DOHH2 (cell line): ENCODE measurements around the gene GATM.
"Not testable (repeated sequence)": the region's sequence is repeated elsewhere in the genome, so short reads cannot be mapped to it uniquely, and the experiment has no call there.

Source experiments
- H3F3A ChIP-seq: fragments of 200-600 bp; sonication (generic), shearing (Covaris generic); 2 replicates; pipeline ENCODE4 v1.6.0; 2016; ENCODE audit warnings: antibody characterized with exemption, mild to moderate bottlenecking; ENCODE audit not compliant: control insufficient read depth, insufficient read depth
- H3K27ac ChIP-seq: fragments of 200-600 bp; sonication (generic); 2 replicates; pipeline ENCODE4 v1.5.1; 2014; ENCODE audit warnings: low read depth, mild to moderate bottlenecking, low read length, moderate library complexity
- H3K27me3 ChIP-seq: fragments of 200-600 bp; sonication (generic); 2 replicates; pipeline ENCODE4 v1.6.1; 2014; ENCODE audit warnings: mild to moderate bottlenecking, low read length, mixed read lengths; ENCODE audit not compliant: control insufficient read depth
- H3K36me3 ChIP-seq: fragments of 200-600 bp; sonication (generic); 2 replicates; pipeline ENCODE4 v1.6.1; 2014; ENCODE audit warnings: mild to moderate bottlenecking, low read length, moderate library complexity, mixed read lengths; ENCODE audit not compliant: control insufficient read depth
- H3K4me1 ChIP-seq: fragments of 200-600 bp; sonication (generic); 2 replicates; pipeline ENCODE4 v1.6.1; 2014; ENCODE audit warnings: mild to moderate bottlenecking, low read length, mixed read lengths; ENCODE audit not compliant: control insufficient read depth
- H3K4me2 ChIP-seq: fragments of 200-600 bp; sonication (generic); 2 replicates; pipeline ENCODE4 v1.6.0; 2014; ENCODE audit warnings: mild to moderate bottlenecking, low read length, moderate library complexity
- H3K4me3 ChIP-seq: fragments of 200-600 bp; sonication (generic); 2 replicates; pipeline ENCODE4 v1.5.1; 2014; ENCODE audit warnings: mild to moderate bottlenecking, low read length, mixed read lengths
- H3K79me2 ChIP-seq: fragments of 200-600 bp; sonication (generic); 2 replicates; pipeline ENCODE4 v1.6.1; 2014; ENCODE audit warnings: mild to moderate bottlenecking, low read length, mixed read lengths; ENCODE audit not compliant: control insufficient read depth
- H3K9me2 ChIP-seq: fragments of 200-600 bp; sonication (generic); replicated peaks from 2 replicates; pipeline ENCODE4 v1.6.1; 2014; ENCODE audit warnings: mild to moderate bottlenecking, low read length, mixed read lengths; ENCODE audit not compliant: control insufficient read depth
- H3K9me3 ChIP-seq: fragments of 200-600 bp; sonication (generic); 2 replicates; pipeline ENCODE4 v1.6.1; 2014; ENCODE audit warnings: antibody characterized with exemption, low read length, mixed read lengths; ENCODE audit not compliant: control insufficient read depth, insufficient read depth
- H4K20me1 ChIP-seq: fragments of 200-600 bp; sonication (generic); 2 replicates; pipeline ENCODE4 v1.6.0; 2014; ENCODE audit warnings: low read depth, mild to moderate bottlenecking, antibody characterized with exemption, low read length, moderate library complexity; ENCODE audit not compliant: control insufficient read depth, insufficient read depth
- CTCF ChIP-seq: fragments of 200-600 bp; sonication (generic); IDR thresholded peaks from one replicate; pipeline ENCODE4 v1.5.1; 2014; ENCODE audit warnings: antibody characterized with exemption, mild to moderate bottlenecking, low read depth, low read length; ENCODE audit not compliant: poor library complexity, severe bottlenecking
- EZH2phosphoT487 ChIP-seq: fragments of 200-600 bp; sonication (generic); IDR thresholded peaks from 2 replicates; pipeline ENCODE4 v1.6.1; 2017; ENCODE audit warnings: borderline replicate concordance, mild to moderate bottlenecking, antibody characterized with exemption, low read length, moderate library complexity, mixed read lengths

GATM gene

GRCh38 chr15:45371546-45371945 lies 6.8 kb downstream of the GATM start:
- Histone ChIP-seq H3K4me3 (no peak overlapping the region), H3K36me3 (peaks cover 5% of the 10 kb centered on the region; the same call in 1 of the 2 replicates), H3K27ac (no peak overlapping the region), H3K79me2 (no peaks in the 10 kb centered on the region), H3F3A (no peaks in the 10 kb centered on the region), H3K4me1 (no peaks in the 10 kb centered on the region), H3K9me2 (no peaks in the 10 kb centered on the region), H4K20me1 (no peaks in the 10 kb centered on the region), H3K27me3 (peaks cover 4% of the 10 kb centered on the region; the same call in 1 of the 2 replicates), H3K9me3 (no peaks in the 10 kb centered on the region), H3K4me2 (no peak overlapping the region)
- TF ChIP-seq EZH2phosphoT487 (no peak), CTCF (no peak)

DNA sequence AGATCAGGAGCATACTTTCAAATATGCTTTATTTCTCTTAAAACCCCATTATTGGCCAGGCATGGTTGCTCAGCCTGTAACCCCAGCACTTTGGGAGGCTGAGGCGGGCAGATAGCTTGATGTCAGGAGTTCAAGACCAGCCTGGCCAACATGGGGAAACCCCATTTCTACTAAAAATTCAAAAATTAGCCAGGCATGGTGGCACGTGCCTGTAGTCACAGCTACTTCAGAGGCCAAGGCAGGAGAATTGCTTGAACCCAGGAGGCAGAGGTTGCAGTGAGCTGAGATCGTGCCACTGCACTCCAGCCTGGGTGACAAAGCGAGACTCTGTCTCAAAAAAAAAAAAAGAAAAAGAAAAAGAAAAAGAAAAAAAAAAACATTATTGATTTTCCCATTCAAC lies 8.3 kb downstream of the GATM start:
- H3K79me2 ChIP-seq, H3K27me3 ChIP-seq, H3K9me2 ChIP-seq, H4K20me1 ChIP-seq, H3K4me2 ChIP-seq, H3F3A ChIP-seq, H3K27ac ChIP-seq, H3K9me3 ChIP-seq, H3K4me1 ChIP-seq, H3K36me3 ChIP-seq, H3K4me3 ChIP-seq: not testable (repeated sequence)

- H3K9me3 ChIP-seq, H3K9me2 ChIP-seq, H3F3A ChIP-seq: not testable (repeated sequence)
These were observed 11.1 kb downstream of the GATM start for GRCh38 chr15:45367222-45367621.

DNA sequence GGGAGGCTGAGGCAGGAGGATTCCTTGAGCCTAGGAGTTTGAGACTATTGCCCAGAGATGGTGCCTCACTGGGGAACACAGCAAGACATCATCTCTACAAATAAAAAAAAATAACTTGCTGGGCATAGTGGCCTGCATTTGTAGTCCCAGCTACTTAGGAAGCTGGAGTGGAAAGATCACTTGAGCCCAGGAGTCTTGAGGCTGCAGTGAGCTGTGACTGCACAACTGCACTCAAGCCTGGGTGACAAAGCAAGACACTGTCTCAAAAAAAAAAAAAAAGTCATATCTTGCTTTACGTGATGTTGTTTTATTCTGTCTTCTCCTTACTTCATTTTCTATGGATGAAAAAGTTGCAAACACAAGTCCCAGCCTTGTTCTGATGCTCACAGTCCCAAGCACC lies 14.1 kb downstream of the GATM start:
- no peaks in the 10 kb centered on the region for H3K9me2 ChIP-seq

More at GRCh38 chr15:45367222-45367621, 11.1 kb downstream of the GATM start:
- not testable (repeated sequence) for H3K4me2 ChIP-seq, H4K20me1 ChIP-seq, H3K27ac ChIP-seq, H3K4me1 ChIP-seq, H3K27me3 ChIP-seq, H3K4me3 ChIP-seq, H3K79me2 ChIP-seq
- H3K36me3 ChIP-seq, result peaks cover 13% of the 10 kb centered on the region; the same call in 1 of the 2 replicates

More for the DNA sequence above, 14.1 kb downstream of the GATM start:
- TF ChIP-seq CTCF (no peak), EZH2phosphoT487 (no peak)
- H3K27ac ChIP-seq, result no peak overlapping the region
- H3K27me3 ChIP-seq, result no peaks in the 10 kb centered on the region
- peaks cover 13% of the 10 kb centered on the region; the same call in 1 of the 2 replicates for H3K36me3 ChIP-seq
- no peaks in the 10 kb centered on the region for H3F3A ChIP-seq
- H3K4me2 ChIP-seq, result no peak overlapping the region
- no peaks in the 10 kb centered on the region for H3K9me3 ChIP-seq
- no peaks in the 10 kb centered on the region for H3K79me2 ChIP-seq
- no peak overlapping the region for H3K4me3 ChIP-seq
- no peaks in the 10 kb centered on the region for H3K4me1 ChIP-seq
- no peaks in the 10 kb centered on the region for H4K20me1 ChIP-seq
